Measurements from ENCODE around the gene VKORC1.

The VKORC1 gene

DNA sequence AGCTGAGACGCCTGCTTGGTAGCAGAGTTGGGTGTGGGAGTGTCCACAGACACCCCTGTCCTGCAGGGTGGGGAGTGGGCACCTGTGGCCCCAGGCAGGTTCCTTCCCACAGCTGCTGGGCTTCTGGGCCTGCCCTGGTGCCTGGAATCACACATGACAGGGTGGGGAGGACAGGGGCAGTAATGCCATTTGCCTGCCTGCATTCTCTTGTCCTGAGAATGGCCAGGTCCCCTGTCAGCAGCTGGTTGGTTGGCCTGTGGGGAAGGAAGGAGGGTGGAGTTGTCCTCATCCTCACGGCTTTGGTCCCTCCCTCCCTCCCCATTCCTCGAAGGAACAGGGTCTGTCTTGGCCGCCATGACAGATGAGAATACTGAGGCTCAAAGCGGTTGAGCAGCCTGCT is 11.0 kb downstream of the VKORC1 start:
- Histone ChIP-seq H3K27ac (no peak overlapping the region), H3K9me3 (ENCODE audit: control insufficient read depth, low read length) (no peaks in the 10 kb centered on the region), H3K36me3 (ENCODE audit: control insufficient read depth, insufficient read depth, low read length) (no peaks in the 10 kb centered on the region), H3K9ac (no peak overlapping the region), H3K27me3 (ENCODE audit: control insufficient read depth, insufficient read depth, low read length) (no peaks in the 10 kb centered on the region), H3K4me3 (ENCODE audit: low read depth, low read length) (no peak overlapping the region), H3K4me1 (no peaks in the 10 kb centered on the region), H3K79me2 (peaks cover 18% of the 10 kb centered on the region), H3K4me2 (ENCODE audit: low read length) (no peak overlapping the region), H2AFZ (no peak overlapping the region)
- TF ChIP-seq, protein P1, sequence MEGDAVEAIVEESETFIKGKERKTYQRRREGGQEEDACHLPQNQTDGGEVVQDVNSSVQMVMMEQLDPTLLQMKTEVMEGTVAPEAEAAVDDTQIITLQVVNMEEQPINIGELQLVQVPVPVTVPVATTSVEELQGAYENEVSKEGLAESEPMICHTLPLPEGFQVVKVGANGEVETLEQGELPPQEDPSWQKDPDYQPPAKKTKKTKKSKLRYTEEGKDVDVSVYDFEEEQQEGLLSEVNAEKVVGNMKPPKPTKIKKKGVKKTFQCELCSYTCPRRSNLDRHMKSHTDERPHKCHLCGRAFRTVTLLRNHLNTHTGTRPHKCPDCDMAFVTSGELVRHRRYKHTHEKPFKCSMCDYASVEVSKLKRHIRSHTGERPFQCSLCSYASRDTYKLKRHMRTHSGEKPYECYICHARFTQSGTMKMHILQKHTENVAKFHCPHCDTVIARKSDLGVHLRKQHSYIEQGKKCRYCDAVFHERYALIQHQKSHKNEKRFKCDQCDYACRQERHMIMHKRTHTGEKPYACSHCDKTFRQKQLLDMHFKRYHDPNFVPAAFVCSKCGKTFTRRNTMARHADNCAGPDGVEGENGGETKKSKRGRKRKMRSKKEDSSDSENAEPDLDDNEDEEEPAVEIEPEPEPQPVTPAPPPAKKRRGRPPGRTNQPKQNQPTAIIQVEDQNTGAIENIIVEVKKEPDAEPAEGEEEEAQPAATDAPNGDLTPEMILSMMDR (IDR thresholded peaks at IDR 0.05), result no peak

GRCh38 chr16:31083081-31083480 is 11.5 kb downstream of the VKORC1 start:
- no peak overlapping the region for H2AFZ ChIP-seq
- TF ChIP-seq, protein P1 (IDR thresholded peaks at IDR 0.05), result no peak
- H3K27ac ChIP-seq, result no peak overlapping the region
- peaks cover 19% of the 10 kb centered on the region for H3K79me2 ChIP-seq
- no peaks in the 10 kb centered on the region for H3K27me3 ChIP-seq (ENCODE audit: control insufficient read depth, insufficient read depth, low read length)
- no peak overlapping the region for H3K4me3 ChIP-seq (ENCODE audit: low read depth, low read length)
- H3K36me3 ChIP-seq (ENCODE audit: control insufficient read depth, insufficient read depth, low read length), result no peaks in the 10 kb centered on the region
- H3K9me3 ChIP-seq (ENCODE audit: control insufficient read depth, low read length), result no peaks in the 10 kb centered on the region
- H3K9ac ChIP-seq, result no peak overlapping the region
- H3K4me2 ChIP-seq (ENCODE audit: low read length), result no peak overlapping the region
- H3K4me1 ChIP-seq, result no peaks in the 10 kb centered on the region

DNA sequence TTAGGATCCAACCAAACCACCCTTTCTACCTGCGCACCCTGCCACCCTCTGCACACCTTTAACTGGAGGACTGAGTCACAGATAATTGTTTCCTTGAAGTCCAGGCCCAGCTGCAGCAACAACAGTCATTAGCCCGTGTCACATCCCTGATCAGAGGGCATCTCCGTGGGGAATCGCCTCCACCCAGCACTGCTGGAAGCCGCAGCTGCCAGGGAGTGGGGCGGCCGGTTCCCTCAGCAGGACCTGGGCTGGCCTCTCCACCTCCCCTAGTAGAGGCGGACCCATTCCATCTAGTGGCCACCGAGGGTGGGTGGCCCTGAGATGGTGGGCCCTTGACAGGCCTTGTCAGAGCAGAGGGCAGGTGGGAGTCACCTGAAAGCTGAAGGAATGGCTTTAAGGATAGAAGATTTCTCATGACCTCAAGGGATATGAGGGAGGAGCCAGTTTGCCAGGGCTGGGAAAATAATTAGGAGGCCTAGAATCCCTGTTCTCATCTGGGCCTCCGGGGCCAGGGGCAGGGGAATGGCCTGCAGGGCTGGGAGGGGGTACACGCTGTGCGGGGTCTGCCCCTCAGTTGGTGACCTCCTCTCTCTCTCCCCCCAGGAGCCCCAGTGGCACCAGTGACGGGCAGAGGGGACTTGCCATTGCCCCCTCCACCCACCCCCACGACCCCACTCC is 12.1 kb downstream of the VKORC1 start:
- H3K79me2 ChIP-seq, result peaks cover 21% of the 10 kb centered on the region
- no peaks in the 10 kb centered on the region for H3K4me1 ChIP-seq
- no peak overlapping the region for H2AFZ ChIP-seq
- TF ChIP-seq, protein P1 (IDR thresholded peaks at IDR 0.05), result no peak
- H3K36me3 ChIP-seq (ENCODE audit: control insufficient read depth, insufficient read depth, low read length), result no peaks in the 10 kb centered on the region
- no peak overlapping the region for H3K4me2 ChIP-seq (ENCODE audit: low read length)
- no peak overlapping the region for H3K4me3 ChIP-seq (ENCODE audit: low read depth, low read length)
- H3K9me3 ChIP-seq (ENCODE audit: control insufficient read depth, low read length), result no peaks in the 10 kb centered on the region
- no peaks in the 10 kb centered on the region for H3K27me3 ChIP-seq (ENCODE audit: control insufficient read depth, insufficient read depth, low read length)
- no peak overlapping the region for H3K9ac ChIP-seq
- H3K27ac ChIP-seq, result no peak overlapping the region

- Histone ChIP-seq H3K36me3 (ENCODE audit: control insufficient read depth, insufficient read depth, low read length) (no peaks in the 10 kb centered on the region), H3K4me1 (no peaks in the 10 kb centered on the region), H3K9me3 (ENCODE audit: control insufficient read depth, low read length) (no peaks in the 10 kb centered on the region), H2AFZ (no peak overlapping the region), H3K9ac (no peak overlapping the region), H3K27ac (no peak overlapping the region), H3K27me3 (ENCODE audit: control insufficient read depth, insufficient read depth, low read length) (no peaks in the 10 kb centered on the region), H3K4me2 (ENCODE audit: low read length) (no peak overlapping the region), H3K4me3 (ENCODE audit: low read depth, low read length) (no peak overlapping the region), H3K79me2 (peaks cover 21% of the 10 kb centered on the region)
- TF ChIP-seq, protein P1 (IDR thresholded peaks at IDR 0.05), result no peak
These were observed 12.9 kb downstream of the VKORC1 start for GRCh38 chr16:31081428-31082351.
